T1000 (cell line): Measurements from ENCODE around the gene TP53I3.
"Not testable (repeated sequence)": the region's sequence is repeated elsewhere in the genome, so short reads cannot be mapped to it uniquely, and the experiment has no call there.

Experiments used
- DNase-seq: peaks from one replicate; lab custom pipeline; 2025; ENCODE audit warnings: mixed read lengths; lab: John Stamatoyannopoulos, UW

Gene TP53I3, protein sequence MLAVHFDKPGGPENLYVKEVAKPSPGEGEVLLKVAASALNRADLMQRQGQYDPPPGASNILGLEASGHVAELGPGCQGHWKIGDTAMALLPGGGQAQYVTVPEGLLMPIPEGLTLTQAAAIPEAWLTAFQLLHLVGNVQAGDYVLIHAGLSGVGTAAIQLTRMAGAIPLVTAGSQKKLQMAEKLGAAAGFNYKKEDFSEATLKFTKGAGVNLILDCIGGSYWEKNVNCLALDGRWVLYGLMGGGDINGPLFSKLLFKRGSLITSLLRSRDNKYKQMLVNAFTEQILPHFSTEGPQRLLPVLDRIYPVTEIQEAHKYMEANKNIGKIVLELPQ

DNA sequence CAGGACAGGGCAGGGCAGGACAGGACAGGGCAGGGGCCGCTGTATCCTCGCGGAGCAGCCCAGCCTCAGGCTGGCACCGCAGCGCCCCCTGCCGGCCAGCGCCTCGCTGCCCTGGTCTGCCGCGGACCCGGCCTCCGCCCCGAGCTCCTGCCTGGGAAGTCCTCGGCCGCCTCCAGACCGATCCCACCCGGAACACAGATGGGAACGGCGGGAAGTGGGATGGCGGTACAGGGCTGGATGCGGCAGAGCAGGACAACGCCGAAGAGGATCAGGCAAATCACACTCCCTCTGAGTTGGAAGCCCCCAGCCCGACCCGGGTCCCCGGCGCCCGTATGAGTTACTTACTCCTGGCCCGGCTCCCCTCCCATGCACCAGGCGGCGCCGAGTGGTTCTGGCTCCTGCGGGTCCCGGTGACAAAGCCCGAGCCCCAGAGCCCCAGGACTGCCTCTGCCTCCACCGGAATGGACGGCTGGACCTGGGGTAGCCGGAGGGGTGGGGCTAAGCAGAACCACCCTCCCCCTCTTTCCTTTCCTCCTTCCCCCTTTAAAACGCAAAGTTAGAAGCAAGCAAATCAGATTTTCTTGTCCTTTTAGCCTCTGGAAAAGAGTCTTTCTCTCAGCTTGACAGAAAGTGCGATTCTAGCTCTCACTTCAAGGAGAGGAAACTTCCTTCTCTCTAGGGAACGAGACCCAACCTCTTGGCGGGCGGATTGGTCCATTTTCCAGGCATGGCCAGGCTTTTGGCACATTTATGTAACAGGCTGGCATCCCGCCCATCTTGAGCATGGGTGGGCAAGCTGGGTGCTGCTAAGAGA lies at the start of gene TP53I3:
Gene TP53I3, minus strand, starts transcription at position 449 of the 814 bp plus-strand sequence. CDS start 508 bp downstream, outside the sequence.
- DNase-seq = peak; percentile 84

DNA sequence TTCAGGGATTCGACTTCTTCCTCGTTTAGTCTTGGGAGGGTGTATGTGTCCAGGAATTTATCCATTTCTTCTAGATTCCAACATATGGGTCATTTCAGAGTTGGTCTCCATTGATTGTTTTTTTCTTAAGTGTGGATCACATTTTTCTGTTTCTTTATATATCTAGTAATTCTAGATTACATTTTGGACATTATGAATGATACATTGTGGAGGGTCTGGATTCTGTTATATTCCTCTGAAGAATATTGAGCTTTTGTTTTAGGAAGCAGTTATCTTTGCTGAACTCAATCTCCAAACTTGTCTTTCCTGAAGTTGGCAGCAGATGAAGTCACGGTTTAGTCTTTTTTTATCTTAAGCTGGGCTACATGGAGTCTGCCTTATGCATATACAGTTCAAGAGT lies 47.9 kb upstream of the TP53I3 start:
- no peak for DNase-seq

DNA sequence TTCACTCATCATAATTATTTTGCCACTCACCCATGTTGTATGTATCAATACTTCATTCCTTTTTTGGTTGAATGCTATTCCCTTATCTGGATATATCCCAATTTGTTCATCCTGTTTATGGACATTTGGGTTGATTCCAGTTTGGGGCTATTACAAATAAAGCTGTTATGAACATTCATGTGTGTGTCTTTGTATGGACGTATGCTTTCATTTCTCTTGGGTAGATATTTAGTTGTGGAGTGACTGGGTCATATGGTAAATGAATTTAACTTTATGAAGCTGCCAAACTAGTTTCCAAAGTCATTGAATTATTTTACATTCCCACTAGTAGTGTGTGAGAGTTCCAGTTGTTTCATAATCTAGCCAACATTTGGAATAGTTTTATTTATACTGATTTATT lies 41.3 kb upstream of the TP53I3 start:
- DNase-seq = no peak

DNA sequence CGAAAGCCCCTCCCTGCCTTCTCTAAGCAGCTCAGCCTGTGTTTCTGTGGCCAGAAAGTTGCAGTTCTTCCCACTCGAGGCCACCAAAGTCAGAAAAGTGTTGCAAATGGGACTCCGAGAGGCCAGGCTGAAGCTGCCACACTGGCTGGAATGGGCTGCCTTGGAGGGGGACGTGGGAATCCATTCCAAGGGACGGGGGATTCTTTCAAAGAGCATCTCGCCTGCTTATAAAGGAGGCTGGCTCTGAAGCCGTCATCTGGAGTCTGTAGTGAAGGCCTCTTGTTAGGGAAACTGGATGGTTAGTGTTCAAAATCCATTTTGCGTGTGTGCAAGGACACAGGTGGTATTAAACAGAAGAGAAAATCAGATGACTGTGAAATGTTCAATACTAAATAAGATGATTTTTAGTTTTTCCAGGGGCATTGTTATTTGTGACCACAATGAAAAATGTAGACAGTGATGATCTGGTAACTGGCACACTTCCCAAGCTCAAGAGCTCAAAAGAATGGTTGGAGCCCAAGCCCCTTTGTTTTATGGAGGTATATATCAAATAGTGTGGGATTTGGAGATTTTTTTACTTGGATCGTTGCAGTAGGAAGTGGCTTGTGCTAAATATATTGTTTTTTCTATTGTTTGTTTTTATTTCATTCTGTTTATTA lies 39.4 kb upstream of the TP53I3 start:
- DNase-seq = no peak

DNA sequence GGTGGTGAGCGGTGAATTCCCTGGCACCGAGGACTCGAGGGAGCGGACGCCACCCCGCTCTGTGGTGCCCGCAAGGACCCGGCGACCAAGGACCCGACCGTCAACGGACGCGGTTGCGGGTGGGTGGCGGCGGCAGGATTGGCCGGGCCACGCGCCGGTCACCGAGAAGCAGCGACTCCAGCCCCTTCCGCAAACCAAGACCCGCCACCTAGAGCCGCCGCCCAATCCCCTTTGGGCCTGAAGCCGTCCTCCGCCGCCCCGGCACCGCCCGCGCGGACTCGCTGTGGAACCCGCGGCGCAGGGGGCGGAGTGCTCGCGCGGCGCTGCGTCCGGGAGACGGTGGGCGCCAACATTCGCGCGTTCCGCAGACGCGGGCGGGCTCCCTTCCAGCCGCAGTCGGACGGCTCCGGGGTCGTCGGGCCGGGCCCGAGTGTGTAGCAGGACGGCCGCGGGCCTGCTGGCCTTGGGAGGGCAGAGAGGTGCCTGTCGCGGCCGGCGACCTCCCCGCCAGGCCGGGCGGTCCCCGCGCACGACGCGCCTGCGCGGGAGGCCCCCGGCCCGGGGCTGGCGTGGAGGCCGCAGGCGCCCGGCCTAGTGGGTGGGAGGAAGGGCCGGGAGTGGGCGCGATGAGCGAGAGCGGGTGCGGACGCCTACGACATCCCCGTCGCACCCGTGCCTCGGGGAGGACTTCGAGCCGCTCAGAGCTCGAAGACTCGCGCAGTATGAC lies 38.7 kb upstream of the TP53I3 start, which contains the start of the genes FAM228B and PFN4:
Gene FAM228B, plus strand, starts transcription at position 275 of the 727 bp plus-strand sequence. CDS start 893 bp downstream, outside the sequence.
Gene PFN4, minus strand, starts transcription at position 140 of the 727 bp plus-strand sequence. CDS start 799 bp downstream, outside the sequence.
- peak; percentile 60 for DNase-seq

DNA sequence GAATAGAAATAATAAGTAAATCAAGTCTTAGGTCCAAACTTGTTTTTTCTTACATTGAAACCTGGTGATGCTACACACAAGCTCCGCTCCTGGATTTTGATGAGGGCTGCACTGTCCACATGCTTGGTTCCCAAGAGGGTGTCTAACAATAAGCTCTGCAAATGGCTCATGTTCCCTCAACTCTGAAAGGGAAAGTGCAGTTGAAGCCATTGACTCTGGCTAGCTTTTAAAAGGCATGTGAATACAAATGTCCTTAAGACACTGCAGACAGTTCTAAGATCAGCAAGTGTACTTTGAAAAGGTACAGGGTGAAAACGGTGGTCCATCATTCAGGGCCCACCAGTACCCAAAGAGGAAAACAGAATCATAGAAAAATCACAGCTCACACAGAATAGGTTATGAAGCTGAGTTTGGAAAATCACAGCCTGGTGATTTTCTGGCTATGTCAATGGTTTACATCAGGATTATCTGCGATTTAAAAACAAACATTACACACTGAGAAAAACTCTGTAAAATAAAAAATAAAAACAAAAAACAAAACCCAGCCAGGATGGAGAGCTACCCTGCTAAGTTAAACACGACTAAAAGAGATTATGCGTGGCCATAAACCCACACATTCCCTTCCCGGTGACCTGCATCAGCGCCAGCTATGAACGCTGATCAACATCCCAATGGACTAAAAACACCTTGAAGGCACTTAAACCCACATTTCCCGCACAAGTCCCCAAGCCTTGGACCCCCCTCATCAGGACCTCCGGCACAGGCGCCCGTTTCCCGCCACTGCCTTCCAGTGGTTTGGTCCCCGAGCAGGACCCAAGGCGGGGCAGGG lies 37.9 kb upstream of the TP53I3 start:
- DNase-seq = no peak

DNA sequence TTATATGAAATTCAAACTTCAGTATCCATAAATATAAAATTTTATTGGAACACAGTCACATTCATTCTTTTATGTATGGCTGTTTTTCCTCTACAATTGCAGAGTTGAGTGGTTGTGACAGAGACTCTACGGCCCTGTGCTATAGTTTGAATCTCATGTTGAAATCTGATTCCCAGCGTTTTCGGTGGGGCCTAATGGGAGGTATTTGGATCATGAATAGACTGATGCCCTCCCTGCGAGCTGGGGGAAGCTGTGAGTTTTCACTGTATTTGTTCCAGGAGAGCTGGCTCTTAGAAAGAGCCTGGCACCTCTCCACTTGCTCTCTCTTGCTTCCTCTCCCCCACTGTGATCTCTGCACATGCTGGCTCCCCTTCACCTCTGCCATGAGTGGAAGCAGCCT lies 36.8 kb upstream of the TP53I3 start:
- no peak for DNase-seq

DNA sequence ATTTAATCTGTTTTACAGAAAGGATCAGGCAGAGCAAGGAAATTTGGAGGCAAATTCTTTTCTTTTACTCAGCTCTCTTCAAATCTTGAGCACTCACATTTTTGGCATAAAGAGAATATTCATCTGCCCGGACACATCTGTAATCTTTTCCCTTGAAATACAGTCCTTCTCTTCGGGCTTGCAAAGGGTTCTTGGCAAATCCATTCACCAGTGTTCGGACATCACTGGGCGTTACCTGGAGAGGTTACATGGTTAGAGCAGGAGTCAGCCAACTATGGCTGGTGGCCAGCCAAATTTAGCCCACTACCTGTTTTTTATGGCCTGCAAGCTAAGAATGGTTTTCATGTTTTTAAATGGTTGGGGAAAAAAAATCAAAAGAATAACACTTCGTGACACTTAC lies 36.4 kb upstream of the TP53I3 start:
- DNase-seq = no peak

DNA sequence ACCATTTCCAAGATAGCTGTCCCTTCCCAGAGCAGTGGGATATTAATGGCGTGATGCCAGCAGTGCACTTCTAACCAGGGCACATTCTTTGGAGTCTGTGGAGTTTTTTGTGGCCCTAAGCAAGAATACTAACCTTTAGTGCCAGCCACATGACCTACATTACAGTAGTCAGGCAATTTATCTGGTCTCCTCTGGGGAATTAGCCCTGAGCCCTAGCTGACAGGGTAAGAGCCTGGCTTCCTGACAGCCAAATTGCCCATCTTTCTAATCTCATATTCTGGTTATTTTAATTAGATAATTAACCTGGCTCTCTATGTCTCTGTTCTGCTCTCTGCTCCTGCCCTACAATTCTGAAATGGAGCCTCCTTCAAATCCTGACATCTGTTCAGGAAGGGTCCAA lies 33.3 kb upstream of the TP53I3 start:
- no peak for DNase-seq

DNA sequence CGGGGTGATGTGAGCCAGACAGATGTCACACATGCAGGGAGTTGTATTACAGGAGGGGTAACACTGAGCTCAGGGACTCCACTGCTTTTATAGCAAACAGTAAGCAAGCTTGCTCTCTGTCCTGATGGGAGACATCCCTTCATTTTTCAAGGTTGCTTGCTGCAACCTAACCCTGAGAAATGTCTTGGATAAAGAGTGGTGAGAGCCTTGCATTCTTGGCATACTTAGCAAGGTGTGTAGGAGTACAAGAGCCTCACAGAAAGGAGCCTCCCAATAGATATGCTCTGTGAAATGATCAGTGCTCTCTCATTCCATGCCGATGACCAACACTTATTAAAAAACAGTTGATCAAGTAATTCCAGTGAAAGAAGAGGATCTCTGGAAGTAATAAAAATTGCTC lies 30.4 kb upstream of the TP53I3 start:
- DNase-seq = no peak

DNA sequence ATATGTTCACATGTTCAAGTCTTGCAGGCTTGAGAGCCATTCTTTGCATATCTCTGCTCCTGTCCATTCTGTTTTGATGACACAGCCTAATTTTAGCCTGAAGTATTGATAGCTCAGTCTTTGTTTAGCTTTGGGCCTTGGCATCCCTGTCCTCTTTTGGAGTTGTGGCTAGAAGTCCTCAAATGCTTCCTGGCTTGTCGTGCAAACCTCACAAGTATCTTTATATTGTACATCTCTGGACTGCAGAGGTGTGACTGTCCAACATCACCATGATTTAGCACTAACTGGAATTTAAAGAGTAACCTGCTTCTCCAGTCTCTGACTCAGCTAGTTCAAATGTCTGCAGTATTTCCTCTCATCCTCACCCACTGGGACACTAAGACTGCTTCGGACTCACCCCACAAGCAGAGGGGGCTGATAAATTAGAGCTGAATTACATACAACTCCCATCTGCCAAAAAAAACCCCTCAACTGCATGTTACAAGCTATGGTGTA lies 26.8 kb upstream of the TP53I3 start:
- DNase-seq = no peak

DNA sequence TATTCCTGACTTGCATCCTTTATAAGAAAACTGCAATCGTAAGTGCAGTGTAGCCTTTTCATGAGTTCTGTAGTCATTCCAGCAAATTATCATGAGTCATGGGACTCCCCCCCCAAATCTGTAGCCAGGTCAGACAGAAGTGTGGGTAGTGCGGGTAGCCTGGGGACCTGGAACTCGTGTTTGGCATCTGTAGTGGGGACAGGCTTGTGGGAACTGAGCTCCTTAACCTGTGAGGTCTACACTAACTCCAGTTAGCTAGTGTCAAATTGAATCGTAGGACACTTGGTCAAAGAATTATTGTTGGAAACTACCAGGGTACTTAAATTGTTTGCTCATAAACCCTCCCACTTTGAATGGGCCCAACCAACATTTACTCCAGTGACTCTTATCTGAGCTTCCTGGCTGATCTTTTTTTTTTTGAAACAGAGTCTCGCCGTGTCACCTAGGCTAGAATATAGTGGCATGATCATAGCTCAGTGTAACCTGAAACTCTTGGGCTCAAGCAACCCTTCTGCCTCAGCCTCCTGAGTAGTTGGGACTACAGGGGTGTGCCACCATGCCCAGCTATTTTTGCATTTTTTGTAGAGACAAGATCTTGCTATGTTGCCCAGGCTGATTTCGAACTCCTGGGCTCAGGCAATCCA lies 26.1 kb upstream of the TP53I3 start:
- no peak for DNase-seq

DNA sequence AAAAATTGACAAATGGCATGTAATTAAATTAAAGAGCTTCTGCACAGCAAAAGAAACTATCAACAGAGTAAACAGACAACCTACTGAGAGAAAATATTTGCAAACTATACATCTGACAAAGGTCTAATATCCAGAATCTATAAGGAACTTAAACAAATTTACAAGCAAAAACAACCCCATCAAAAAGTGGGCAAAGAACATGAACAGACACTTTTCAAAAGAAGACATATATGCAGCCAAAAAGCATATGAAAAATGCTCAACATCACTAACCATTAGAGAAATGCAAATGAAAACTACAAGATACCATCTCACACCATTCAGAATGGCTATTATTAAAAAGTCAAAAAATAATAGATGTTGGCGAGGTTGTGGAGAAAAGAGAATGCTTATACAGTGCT lies 24.8 kb upstream of the TP53I3 start:
- DNase-seq = not testable (repeated sequence)

DNA sequence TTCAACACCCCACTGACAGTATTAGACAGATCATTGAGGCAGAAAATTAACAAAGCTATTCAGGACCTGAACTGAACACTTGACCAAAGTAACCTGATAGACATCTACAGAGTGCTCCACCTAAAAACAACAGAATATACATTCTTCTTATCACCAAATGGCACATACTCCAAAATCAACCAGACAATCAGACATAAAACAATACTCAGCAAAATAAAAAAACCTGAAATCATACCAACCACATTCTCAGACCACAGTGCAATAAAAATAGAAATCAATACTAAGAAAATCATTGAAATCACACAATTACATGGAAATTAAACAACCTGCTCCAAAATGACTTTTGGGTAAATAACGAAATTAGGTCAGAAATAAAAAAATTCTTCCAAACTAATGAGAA lies 22.7 kb upstream of the TP53I3 start:
- DNase-seq = no peak

DNA sequence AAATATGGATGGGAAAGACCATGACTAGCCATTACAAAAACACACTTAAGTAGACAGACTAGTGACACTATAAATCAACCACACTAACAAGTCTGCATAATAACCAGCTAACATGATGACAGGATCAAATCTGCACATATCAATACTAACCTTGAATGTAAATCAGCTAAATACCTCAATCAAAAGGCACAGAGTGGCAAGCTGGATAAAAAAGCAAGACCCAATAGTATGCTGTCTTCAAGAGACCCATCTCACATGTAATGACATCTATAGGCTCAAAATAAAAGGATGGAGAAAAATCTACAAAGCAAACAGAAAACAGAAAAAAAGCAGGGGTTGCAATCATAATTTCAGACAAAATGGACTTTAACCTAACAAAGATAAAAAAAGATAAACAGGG lies 22.2 kb upstream of the TP53I3 start:
- DNase-seq = no peak

DNA sequence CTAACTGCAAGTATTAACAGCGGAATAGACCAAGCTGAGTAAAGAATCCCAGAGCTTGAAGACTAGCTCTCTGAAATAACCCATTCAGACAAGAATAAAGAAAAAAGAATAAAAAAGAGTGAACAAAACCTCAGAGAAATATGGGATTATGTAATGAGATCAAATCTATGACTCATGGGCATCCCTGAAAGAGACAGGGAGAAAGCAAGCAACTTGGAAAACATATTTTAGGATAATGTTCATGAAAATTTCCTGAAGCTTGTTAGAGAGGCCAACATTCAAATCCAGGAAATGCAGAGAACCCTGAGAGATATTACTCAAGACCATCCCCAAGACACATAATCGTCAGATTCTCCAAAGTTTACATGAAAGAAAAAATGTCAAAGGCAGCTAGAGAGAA lies 21.2 kb upstream of the TP53I3 start:
- no peak for DNase-seq

DNA sequence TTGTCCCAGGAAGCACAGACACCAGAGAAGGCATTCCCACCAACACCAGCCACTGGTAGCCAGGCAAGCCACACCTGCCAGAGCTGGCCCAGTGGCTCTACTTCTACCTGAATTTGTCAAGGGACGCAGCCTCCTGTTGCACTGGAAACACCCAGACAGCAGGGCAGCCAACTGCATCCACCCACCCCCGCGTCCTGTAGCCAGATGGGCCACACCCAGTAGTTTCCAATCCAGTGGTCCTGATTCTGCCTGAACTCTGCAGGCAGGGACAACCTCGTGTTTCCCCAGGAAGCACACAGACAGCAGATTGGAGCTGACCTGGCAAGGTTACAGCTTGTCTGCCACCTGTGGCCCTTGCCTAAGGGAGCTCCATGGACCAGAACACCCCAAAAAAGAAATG lies 20.3 kb upstream of the TP53I3 start:
- DNase-seq = no peak

DNA sequence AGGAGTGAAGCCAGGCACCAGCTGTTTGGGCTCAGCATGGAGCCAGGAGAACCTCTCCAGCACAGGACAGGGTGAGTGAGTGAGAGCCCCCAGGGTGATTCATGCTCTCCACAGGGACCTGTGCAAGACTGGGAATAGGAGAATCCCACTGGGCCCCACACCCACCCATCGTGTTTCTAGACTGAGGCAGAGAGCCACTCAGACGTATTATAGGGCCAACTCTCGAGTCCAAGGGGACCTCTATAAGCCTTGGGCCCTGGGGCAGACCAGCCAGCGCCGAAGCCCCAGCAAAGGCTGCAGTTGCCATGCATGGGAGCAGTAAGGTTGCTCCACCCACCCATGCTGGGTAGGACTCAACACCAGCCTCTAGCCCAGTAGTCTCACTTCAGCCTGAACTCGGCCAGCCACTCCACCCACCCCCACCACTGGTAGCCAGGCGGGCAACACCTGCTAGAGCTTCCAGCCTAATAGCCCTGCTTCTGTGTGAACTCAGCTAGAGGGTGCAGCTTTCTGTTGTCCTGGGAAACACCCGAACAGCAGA lies 19.5 kb upstream of the TP53I3 start:
- no peak for DNase-seq

DNA sequence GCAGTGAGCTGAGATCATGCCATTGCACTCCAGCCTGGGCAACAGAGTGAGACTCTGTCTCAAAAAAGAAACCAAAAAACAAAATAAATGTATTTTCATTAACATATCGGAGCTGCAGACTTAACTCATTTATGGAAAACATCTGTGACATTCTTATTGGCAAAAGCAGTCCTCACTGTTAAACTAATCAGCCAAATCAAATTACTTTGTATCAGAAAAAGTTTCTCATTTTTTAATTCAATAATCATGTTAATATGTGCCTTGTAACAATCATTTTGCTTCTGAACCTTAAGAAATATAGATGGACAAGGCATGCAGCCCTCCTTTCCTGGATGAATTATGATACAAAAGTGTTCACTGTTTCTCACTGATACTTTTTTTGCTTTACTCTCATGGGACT lies 18.0 kb upstream of the TP53I3 start:
- no peak for DNase-seq

DNA sequence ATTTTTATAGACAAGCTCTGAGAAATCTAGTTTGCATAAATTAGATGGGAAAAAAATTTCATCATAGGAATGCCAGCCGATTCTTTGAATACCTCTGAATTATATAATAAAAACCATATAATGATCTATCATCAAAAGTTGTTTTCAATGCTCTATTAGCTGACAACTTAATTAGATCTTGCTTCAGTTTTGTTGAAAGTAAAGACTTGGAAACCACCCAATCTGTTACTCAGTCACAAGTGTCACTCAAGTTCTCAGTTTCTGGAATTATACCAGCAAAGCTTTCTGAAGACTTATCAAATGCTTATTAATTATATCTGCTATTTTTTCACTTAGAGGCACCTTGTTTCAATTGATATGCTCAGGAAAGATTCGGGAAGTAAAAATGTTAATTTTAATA lies 17.4 kb upstream of the TP53I3 start:
- DNase-seq = no peak
